ENCODE measurements around the gene ACKR3. TPM values are rescaled to one million over a fixed set of nuclear protein-coding genes. Genes with fewer than 3 reads are reported as not detected.

The ACKR3 gene
- not detected for total RNA-seq (2021; ENCODE audit: unreplicated experiment)
- polyA plus RNA-seq (2012; ENCODE audit: insufficient read length), result not detected
- Bru-seq, nascent RNA, result percentile 17 among the genes with signal in this experiment
- percentile 16 among the genes with signal in this experiment for BruChase-seq, experiment 1, labeled RNA remaining after a 2-hour chase
- percentile 26 among the genes with signal in this experiment for BruChase-seq, experiment 2, labeled RNA remaining after a 6-hour chase
- long read RNA-seq, result 0 reads

GRCh38 chr2:236569573-236569973 is at the start of gene ACKR3:
Gene ACKR3, plus strand, starts transcription at chr2:236569825. Its CDS starts 10,641 bp downstream, at chr2:236580466.
- Histone ChIP-seq H3K9me3 (ENCODE audit: control insufficient read depth, insufficient read depth, low read depth, low read length) (no peaks in the 10 kb centered on the region), H3K4me3 (ENCODE audit: low read depth in 2 of 2, low read length in 2 of 2) (no peak within 1 kb of the TSS; a peak in 1 of 4 replicates), H3K27me3 (ENCODE audit: control insufficient read depth, insufficient read depth, low read length) (peaks cover 43% of the 10 kb centered on the region), H3K4me1 (ENCODE audit: control insufficient read depth, insufficient read depth, low read length) (peaks cover 9% of the 10 kb centered on the region), H3K36me3 (ENCODE audit: control insufficient read depth, insufficient read depth, low read length) (no peaks in the 10 kb centered on the region), H3K27ac (ENCODE audit: low read length) (no peak within 1 kb of the TSS)
- in situ Hi-C loops (cut with HindIII; ENCODE audit: low pct_unique_long_range_greater_than_20kb, low sequenced_read_pairs), result no loop called here
- POLR2A ChIA-PET, result no interaction called here
- DNase-seq (ENCODE audit: low read depth, low spot score), result peak; percentile 7
- CTCF ChIA-PET, result interaction anchor here (0.6 to 0.7 kb wide), 3 partner anchors 56 to 355 kb away, joined by 3 to 4 read pairs (median 3); no protein-coding TSS in a partner anchor
- BruUV-seq (replicated peaks), result no TSS peak
- TF ChIP-seq, protein P1, sequence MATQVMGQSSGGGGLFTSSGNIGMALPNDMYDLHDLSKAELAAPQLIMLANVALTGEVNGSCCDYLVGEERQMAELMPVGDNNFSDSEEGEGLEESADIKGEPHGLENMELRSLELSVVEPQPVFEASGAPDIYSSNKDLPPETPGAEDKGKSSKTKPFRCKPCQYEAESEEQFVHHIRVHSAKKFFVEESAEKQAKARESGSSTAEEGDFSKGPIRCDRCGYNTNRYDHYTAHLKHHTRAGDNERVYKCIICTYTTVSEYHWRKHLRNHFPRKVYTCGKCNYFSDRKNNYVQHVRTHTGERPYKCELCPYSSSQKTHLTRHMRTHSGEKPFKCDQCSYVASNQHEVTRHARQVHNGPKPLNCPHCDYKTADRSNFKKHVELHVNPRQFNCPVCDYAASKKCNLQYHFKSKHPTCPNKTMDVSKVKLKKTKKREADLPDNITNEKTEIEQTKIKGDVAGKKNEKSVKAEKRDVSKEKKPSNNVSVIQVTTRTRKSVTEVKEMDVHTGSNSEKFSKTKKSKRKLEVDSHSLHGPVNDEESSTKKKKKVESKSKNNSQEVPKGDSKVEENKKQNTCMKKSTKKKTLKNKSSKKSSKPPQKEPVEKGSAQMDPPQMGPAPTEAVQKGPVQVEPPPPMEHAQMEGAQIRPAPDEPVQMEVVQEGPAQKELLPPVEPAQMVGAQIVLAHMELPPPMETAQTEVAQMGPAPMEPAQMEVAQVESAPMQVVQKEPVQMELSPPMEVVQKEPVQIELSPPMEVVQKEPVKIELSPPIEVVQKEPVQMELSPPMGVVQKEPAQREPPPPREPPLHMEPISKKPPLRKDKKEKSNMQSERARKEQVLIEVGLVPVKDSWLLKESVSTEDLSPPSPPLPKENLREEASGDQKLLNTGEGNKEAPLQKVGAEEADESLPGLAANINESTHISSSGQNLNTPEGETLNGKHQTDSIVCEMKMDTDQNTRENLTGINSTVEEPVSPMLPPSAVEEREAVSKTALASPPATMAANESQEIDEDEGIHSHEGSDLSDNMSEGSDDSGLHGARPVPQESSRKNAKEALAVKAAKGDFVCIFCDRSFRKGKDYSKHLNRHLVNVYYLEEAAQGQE (IDR thresholded peaks at IDR 0.05; ENCODE audit: insufficient read depth in 1 of 2, low read depth in 2 of 2, low read length in 1 of 2), result no peak
- TF ChIP-seq SIN3A (IDR thresholded peaks at IDR 0.05; ENCODE audit: borderline replicate concordance, insufficient read depth, low read depth, low read length) (no peak), CTCF (IDR thresholded peaks at IDR 0.05) (peak; percentile 71; the same call in 1 of the 2 replicates)
- peak; percentile 94 for ATAC-seq
- intact Hi-C loops (cut with micrococcal nuclease; ENCODE audit: unreplicated experiment), result loop anchor here (2.0 to 5.0 kb wide), 2 partner anchors 57 to 217 kb away; no protein-coding TSS in a partner anchor

- DNase-seq (ENCODE audit: low read depth, low spot score) (no peak), ATAC-seq (no peak)
- no peaks in the 10 kb centered on the region for H3K4me1 ChIP-seq (ENCODE audit: control insufficient read depth, insufficient read depth, low read length)
- ChIA-PET POLR2A (no interaction called here), CTCF (no interaction called here)
- TF ChIP-seq, protein P1 (IDR thresholded peaks at IDR 0.05; ENCODE audit: insufficient read depth in 1 of 2, low read depth in 2 of 2, low read length in 1 of 2), result no peak
- no peak for TF ChIP-seq SIN3A (IDR thresholded peaks at IDR 0.05; ENCODE audit: borderline replicate concordance, insufficient read depth, low read depth, low read length)
- TF ChIP-seq POLR2AphosphoS5 (IDR thresholded peaks at IDR 0.05; ENCODE audit: low read depth, low read length), result no peak
- no peak for TF ChIP-seq CTCF (IDR thresholded peaks at IDR 0.05)
- no peak for TF ChIP-seq TCF7L2 (IDR thresholded peaks at IDR 0.05; ENCODE audit: low read depth, low read length)
- H3K4me3 ChIP-seq (ENCODE audit: low read depth in 2 of 2, low read length in 2 of 2), result no peak overlapping the region
- intact Hi-C loops (cut with micrococcal nuclease; ENCODE audit: unreplicated experiment) (no loop called here), in situ Hi-C loops (cut with HindIII; ENCODE audit: low pct_unique_long_range_greater_than_20kb, low sequenced_read_pairs) (no loop called here)
- no peaks in the 10 kb centered on the region for H3K9me3 ChIP-seq (ENCODE audit: control insufficient read depth, insufficient read depth, low read depth, low read length)
- H3K27ac ChIP-seq (ENCODE audit: low read length), result no peak overlapping the region
- no TSS peak for BruUV-seq (replicated peaks)
- no peaks in the 10 kb centered on the region for H3K36me3 ChIP-seq (ENCODE audit: control insufficient read depth, insufficient read depth, low read length)
- H3K27me3 ChIP-seq (ENCODE audit: control insufficient read depth, insufficient read depth, low read length), result peaks cover 16% of the 10 kb centered on the region
These were observed 48.1 kb upstream of the ACKR3 start for GRCh38 chr2:236521556-236521955.
